Bronchial epithelial cell (primary cell): ENCODE results near the gene ZNF622. TPM values are rescaled to one million over a fixed set of nuclear protein-coding genes. Genes with fewer than 3 reads are reported as not detected.

Source experiments
- total RNA-seq: library from RNA; depleted of rRNA; stranded (reverse); fragments of >200 nt; gene quantifications from 2 replicates; pipeline ENCODE4 v1.2.1, GENCODE V29; 2014

ZNF622 gene
- total RNA-seq, 1 donor from 2014 or later: 72.7 TPM

Other genes with a start within 250 kb of the ZNF622 start
- gene RETREG1, start 151.2 kb upstream of the ZNF622 start, total RNA-seq: 0.53 and 1.2 TPM in 2 replicates